GM19025 (cell line): ENCODE measurements around the gene LANCL2.
"Not testable (repeated sequence)": the region's sequence is repeated elsewhere in the genome, so short reads cannot be mapped to it uniquely, and the experiment has no call there.

Experiments used
- ATAC-seq: cut with Tn5 transposase; IDR thresholded peaks from one replicate; pipeline ENCODE4 v1.9.1; 2021; ENCODE audit warnings: mild to moderate bottlenecking, low read depth, moderate library complexity; ENCODE audit not compliant: unreplicated experiment

The LANCL2 gene

GRCh38 chr7:55397617-55398016 lies 32.5 kb downstream of the LANCL2 start:
- no peak for ATAC-seq

- ATAC-seq: no peak
These were observed 35.1 kb downstream of the LANCL2 start for GRCh38 chr7:55400191-55400590.

- not testable (repeated sequence) for ATAC-seq
These were observed 37.4 kb downstream of the LANCL2 start for GRCh38 chr7:55402506-55402905.

- no peak for ATAC-seq
These were observed 40.9 kb downstream of the LANCL2 start for GRCh38 chr7:55405856-55406541.

- ATAC-seq: no peak
These were observed 44.5 kb downstream of the LANCL2 start for GRCh38 chr7:55409482-55410225.

- no peak for ATAC-seq
These were observed 45.6 kb downstream of the LANCL2 start for GRCh38 chr7:55410667-55411239.

GRCh38 chr7:55411844-55412243 lies 46.7 kb downstream of the LANCL2 start:
- no peak for ATAC-seq

GRCh38 chr7:55413442-55413841 lies 48.3 kb downstream of the LANCL2 start:
- ATAC-seq: no peak

GRCh38 chr7:55415173-55415778 lies 50.1 kb downstream of the LANCL2 start:
- ATAC-seq: peak; percentile 82

GRCh38 chr7:55417456-55417855 lies 52.3 kb downstream of the LANCL2 start:
- ATAC-seq: not testable (repeated sequence)

- no peak for ATAC-seq
These were observed 55.4 kb downstream of the LANCL2 start for GRCh38 chr7:55420530-55420929.

GRCh38 chr7:55423277-55423711 lies 58.2 kb downstream of the LANCL2 start:
- no peak for ATAC-seq

GRCh38 chr7:55423891-55424290 lies 58.8 kb downstream of the LANCL2 start:
- ATAC-seq: no peak

GRCh38 chr7:55425141-55425752 lies 60.1 kb downstream of the LANCL2 start:
- no peak for ATAC-seq

- no peak for ATAC-seq
These were observed 61.5 kb downstream of the LANCL2 start for GRCh38 chr7:55426676-55427075.

- ATAC-seq: no peak
These were observed 62.2 kb downstream of the LANCL2 start for GRCh38 chr7:55427342-55427741.

- ATAC-seq: no peak
These were observed 62.7 kb downstream of the LANCL2 start for GRCh38 chr7:55427800-55428199.

GRCh38 chr7:55429835-55430499 lies 64.8 kb downstream of the LANCL2 start:
- no peak for ATAC-seq

GRCh38 chr7:55431898-55432297 lies 66.8 kb downstream of the LANCL2 start:
- ATAC-seq: no peak

- no peak for ATAC-seq
These were observed 67.4 kb downstream of the LANCL2 start for GRCh38 chr7:55432506-55432905.
